ENCODE results near the gene CRADD.

Gene CRADD

DNA sequence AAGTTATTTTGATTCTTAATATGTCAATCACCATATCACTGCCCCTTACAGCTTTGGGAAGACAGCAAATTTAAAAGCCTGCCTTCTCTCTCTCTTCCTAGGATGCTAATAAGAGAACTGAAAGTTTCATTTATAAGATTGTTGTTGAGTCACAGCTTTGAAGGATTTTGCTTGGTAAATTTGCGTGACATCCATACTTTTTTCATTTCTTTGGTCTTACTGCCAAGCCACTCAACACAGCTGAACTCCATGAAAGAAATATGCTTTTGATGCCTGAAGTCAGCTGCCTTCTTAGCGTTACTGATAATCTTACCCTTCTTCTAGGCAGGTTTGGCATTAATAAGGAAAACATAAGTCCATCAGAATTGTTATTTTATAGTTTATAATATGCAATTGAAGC, 155.0 kb downstream of the CRADD start:
- Histone ChIP-seq H3K9ac (ENCODE audit: low read depth, low read length) (no peak overlapping the region), H3K4me1 (ENCODE audit: insufficient read depth, low read length) (peaks cover 7% of the 10 kb centered on the region; the same call in 1 of the 2 replicates), H3K9me3 (ENCODE audit: insufficient read depth, low read depth, low read length) (no peaks in the 10 kb centered on the region), H3K4me3 (ENCODE audit: low read length) (no peak overlapping the region), H3K36me3 (ENCODE audit: insufficient read depth, low read length) (no peaks in the 10 kb centered on the region), H3K27me3 (ENCODE audit: insufficient read depth, low read length) (no peaks in the 10 kb centered on the region), H3K27ac (ENCODE audit: low read depth, low read length) (no peak overlapping the region)
- WGBS: 100% methylated on average over 2 of the region's 2 CpGs

DNA sequence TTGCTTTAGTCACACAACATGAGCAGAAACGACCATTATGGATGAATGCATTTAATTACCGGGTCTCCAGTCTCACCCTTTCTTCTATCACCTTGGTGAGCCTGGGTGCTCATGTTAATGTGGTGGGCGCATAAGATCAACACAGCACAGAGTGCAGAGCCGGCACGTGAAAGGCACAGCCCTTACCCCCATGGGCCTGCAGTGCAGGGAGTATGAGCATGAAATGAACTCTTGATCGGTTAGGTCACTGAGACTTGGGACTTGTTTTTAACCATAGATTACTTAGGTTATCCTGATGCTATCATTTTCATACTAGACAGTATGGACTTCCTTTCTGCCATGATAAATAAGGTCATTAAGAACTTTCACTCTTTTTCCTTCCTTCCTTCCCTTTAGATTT, 156.8 kb downstream of the CRADD start:
- no peaks in the 10 kb centered on the region for H3K27me3 ChIP-seq (ENCODE audit: insufficient read depth, low read length)
- H3K36me3 ChIP-seq (ENCODE audit: insufficient read depth, low read length): no peaks in the 10 kb centered on the region
- H3K9me3 ChIP-seq (ENCODE audit: insufficient read depth, low read depth, low read length): no peaks in the 10 kb centered on the region
- H3K9ac ChIP-seq (ENCODE audit: low read depth, low read length): no peak overlapping the region
- H3K4me1 ChIP-seq (ENCODE audit: insufficient read depth, low read length): peaks cover 5% of the 10 kb centered on the region; the same call in 1 of the 2 replicates
- no peak overlapping the region for H3K4me3 ChIP-seq (ENCODE audit: low read length)
- H3K27ac ChIP-seq (ENCODE audit: low read depth, low read length): no peak overlapping the region
- 85% methylated on average over 6 of the region's 6 CpGs for WGBS

DNA sequence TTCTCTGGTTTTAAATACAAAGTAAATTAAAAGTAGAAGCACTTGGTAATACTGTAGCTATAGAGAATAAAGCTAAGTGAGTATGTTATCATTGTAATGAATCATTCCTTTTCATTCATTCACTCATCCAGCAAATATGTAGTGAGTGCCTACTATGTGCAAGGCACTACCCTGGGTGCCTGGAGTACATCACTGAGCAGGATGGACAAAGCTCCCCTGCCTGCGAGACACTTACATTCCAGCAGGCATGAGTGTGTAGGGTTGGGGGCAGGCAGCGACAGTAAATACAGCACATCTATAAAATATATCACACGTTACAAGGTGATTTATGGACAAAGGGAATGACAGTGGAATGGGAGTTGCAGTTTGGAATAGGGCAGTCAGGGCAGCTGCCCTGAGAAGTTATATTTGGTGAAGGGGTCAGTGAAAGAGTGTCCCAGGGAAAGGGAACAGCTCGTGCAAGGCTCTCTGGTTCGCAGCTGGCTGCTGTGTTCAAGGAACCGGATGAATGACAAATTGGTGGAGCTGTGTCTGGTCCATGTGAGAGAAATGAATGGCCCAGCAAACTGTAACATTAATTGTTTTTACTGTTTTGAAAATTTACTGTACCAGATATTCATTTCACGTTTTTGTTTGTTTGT, 159.6 kb downstream of the CRADD start:
- no peaks in the 10 kb centered on the region; the same call in 1 of the 2 replicates for H3K4me1 ChIP-seq (ENCODE audit: insufficient read depth, low read length)
- H3K9me3 ChIP-seq (ENCODE audit: insufficient read depth, low read depth, low read length): no peaks in the 10 kb centered on the region
- no peak overlapping the region for H3K27ac ChIP-seq (ENCODE audit: low read depth, low read length)
- H3K4me3 ChIP-seq (ENCODE audit: low read length): no peak overlapping the region
- no peaks in the 10 kb centered on the region for H3K27me3 ChIP-seq (ENCODE audit: insufficient read depth, low read length)
- H3K36me3 ChIP-seq (ENCODE audit: insufficient read depth, low read length): no peaks in the 10 kb centered on the region
- H3K9ac ChIP-seq (ENCODE audit: low read depth, low read length): no peak overlapping the region
- WGBS: 95% methylated on average over 5 of the region's 7 CpGs

DNA sequence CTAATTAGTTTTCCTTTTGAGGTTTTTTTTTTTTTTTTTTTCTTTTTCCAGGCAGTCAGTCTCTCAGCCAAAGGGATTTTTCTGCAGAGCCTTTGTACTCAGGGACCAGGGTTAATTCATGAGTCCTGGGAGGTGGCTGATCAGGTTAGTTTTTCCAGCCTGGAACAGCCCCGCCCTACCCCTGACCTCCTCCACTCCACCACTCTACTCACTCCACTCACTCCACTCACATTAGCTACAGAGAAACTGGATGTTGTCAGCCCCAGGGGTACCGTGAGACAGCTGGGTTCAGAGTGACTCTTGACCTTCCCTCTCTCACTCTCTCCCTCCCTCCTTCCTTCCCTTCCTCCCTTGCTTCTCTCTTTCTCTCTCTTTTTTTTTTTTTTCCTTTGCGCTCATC, 161.0 kb downstream of the CRADD start:
- H3K36me3 ChIP-seq (ENCODE audit: insufficient read depth, low read length): no peaks in the 10 kb centered on the region
- H3K4me1 ChIP-seq (ENCODE audit: insufficient read depth, low read length): no peaks in the 10 kb centered on the region; the same call in 1 of the 2 replicates
- H3K9me3 ChIP-seq (ENCODE audit: insufficient read depth, low read depth, low read length): no peaks in the 10 kb centered on the region
- 87% methylated on average over 3 of the region's 3 CpGs for WGBS
- H3K27ac ChIP-seq (ENCODE audit: low read depth, low read length): no peak overlapping the region
- no peak overlapping the region for H3K9ac ChIP-seq (ENCODE audit: low read depth, low read length)
- no peaks in the 10 kb centered on the region for H3K27me3 ChIP-seq (ENCODE audit: insufficient read depth, low read length)
- H3K4me3 ChIP-seq (ENCODE audit: low read length): no peak overlapping the region

DNA sequence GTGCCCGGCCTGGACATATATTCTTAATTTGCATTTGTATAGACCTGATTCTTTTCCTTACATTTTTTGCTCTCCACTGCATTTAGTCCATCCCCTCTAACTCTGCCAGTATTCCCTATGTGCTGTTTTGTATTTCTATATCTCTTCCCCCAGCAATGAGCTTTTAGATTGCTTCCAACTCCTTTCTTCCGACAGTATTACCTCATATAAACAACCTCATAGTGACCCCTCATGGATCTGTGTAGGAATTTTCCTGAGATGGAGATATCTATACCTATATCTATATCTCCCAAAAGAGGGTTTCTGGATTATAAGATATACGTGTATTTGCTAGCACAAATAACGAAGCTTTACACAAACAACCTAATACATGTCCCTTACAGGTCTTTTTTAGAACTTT, 161.9 kb downstream of the CRADD start:
- H3K4me3 ChIP-seq (ENCODE audit: low read length): no peak overlapping the region
- no peaks in the 10 kb centered on the region; the same call in 1 of the 2 replicates for H3K4me1 ChIP-seq (ENCODE audit: insufficient read depth, low read length)
- H3K27ac ChIP-seq (ENCODE audit: low read depth, low read length): no peak overlapping the region
- no peak overlapping the region for H3K9ac ChIP-seq (ENCODE audit: low read depth, low read length)
- H3K27me3 ChIP-seq (ENCODE audit: insufficient read depth, low read length): no peaks in the 10 kb centered on the region
- WGBS: 90% methylated on average over 4 of the region's 4 CpGs
- no peaks in the 10 kb centered on the region for H3K9me3 ChIP-seq (ENCODE audit: insufficient read depth, low read depth, low read length)
- H3K36me3 ChIP-seq (ENCODE audit: insufficient read depth, low read length): no peaks in the 10 kb centered on the region

DNA sequence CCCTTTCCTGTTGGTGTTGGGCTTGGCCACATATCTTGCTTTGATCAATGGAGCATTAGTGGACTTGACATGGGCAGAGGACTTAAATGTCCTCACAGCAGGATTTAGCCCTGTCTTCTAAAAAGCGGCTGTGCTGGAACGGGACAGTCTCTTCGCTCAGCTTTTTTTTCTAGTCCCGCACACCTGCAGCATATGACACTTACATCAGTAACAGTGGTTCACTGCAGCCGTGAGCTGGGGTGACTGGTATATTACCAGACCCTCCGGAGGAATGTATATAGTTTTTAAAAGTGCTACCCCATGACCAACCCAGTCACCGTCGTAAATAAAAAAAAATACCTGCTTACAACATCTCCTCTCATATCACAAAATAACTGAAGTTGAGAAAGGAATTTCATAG, 164.5 kb downstream of the CRADD start:
- no peak overlapping the region for H3K9ac ChIP-seq (ENCODE audit: low read depth, low read length)
- no peak overlapping the region for H3K27ac ChIP-seq (ENCODE audit: low read depth, low read length)
- no peaks in the 10 kb centered on the region for H3K27me3 ChIP-seq (ENCODE audit: insufficient read depth, low read length)
- H3K36me3 ChIP-seq (ENCODE audit: insufficient read depth, low read length): no peaks in the 10 kb centered on the region
- 93% methylated on average over 8 of the region's 8 CpGs for WGBS
- no peaks in the 10 kb centered on the region for H3K9me3 ChIP-seq (ENCODE audit: insufficient read depth, low read depth, low read length)
- H3K4me1 ChIP-seq (ENCODE audit: insufficient read depth, low read length): no peaks in the 10 kb centered on the region; the same call in 1 of the 2 replicates
- no peak overlapping the region for H3K4me3 ChIP-seq (ENCODE audit: low read length)

DNA sequence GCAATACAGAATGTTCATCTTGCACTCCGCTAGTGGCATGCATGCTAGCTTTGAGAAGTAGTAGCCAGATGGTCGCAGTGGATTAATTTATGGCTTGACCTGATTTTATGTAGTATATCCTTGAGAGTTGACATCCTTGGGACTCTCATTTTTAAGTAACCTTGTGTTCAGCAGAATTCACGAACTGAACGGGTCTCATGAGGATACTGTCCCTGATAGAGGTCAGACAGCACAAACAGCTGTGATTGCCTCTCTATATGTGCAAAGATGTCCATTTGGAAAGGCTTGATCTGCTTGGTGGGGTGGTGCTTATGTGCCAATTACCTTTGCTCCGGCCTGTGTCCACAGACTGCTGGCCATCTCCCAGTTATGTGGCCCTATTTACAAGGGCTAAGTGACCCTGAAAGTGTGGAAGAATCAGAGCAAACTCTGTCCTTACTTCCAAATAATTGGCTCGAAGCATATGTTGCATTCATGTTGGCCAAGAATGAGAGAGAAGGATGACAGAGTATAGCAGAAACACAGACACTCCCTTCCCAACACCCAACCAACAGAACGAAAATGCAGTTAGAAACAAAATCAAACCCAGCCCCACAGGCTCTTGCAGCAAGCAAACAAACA, 167.1 kb downstream of the CRADD start:
- 91% methylated on average over 7 of the region's 7 CpGs for WGBS
- Histone ChIP-seq H3K36me3 (ENCODE audit: insufficient read depth, low read length) (no peaks in the 10 kb centered on the region), H3K27ac (ENCODE audit: low read depth, low read length) (no peak overlapping the region), H3K4me1 (ENCODE audit: insufficient read depth, low read length) (no peaks in the 10 kb centered on the region; the same call in 1 of the 2 replicates), H3K9ac (ENCODE audit: low read depth, low read length) (no peak overlapping the region), H3K9me3 (ENCODE audit: insufficient read depth, low read depth, low read length) (no peaks in the 10 kb centered on the region), H3K4me3 (ENCODE audit: low read length) (no peak overlapping the region), H3K27me3 (ENCODE audit: insufficient read depth, low read length) (no peaks in the 10 kb centered on the region)

DNA sequence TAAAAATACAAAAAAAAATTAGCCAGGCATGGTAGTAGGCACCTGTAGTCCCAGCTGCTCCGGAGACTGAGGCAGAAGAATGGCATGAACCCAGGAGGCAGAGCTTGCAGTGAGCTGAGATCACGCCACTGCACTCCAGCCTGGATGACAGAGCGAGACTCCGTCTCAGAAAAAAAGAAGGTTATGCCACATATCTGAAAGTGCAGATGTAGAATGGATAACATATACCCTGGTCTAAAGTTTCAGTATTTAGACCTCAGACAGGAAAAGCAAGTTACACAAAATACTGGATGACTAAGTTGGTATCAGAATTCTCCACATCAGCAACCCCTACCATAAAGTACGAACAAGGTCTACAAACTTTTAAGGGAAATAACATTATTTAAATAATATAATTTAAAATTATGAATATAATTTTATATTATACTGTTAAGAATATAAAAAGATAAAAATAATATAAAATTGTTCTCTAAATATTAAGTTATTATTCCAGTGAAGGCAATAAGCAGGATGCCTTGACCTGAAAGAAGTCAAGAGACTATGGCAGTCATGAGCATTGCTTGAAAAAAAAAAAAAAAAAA, 169.9 kb downstream of the CRADD start:
- WGBS: 94% methylated on average over 4 of the region's 5 CpGs
- Histone ChIP-seq H3K4me1 (ENCODE audit: insufficient read depth, low read length) (peaks cover 4% of the 10 kb centered on the region; the same call in 1 of the 2 replicates), H3K36me3 (ENCODE audit: insufficient read depth, low read length) (no peaks in the 10 kb centered on the region)

DNA sequence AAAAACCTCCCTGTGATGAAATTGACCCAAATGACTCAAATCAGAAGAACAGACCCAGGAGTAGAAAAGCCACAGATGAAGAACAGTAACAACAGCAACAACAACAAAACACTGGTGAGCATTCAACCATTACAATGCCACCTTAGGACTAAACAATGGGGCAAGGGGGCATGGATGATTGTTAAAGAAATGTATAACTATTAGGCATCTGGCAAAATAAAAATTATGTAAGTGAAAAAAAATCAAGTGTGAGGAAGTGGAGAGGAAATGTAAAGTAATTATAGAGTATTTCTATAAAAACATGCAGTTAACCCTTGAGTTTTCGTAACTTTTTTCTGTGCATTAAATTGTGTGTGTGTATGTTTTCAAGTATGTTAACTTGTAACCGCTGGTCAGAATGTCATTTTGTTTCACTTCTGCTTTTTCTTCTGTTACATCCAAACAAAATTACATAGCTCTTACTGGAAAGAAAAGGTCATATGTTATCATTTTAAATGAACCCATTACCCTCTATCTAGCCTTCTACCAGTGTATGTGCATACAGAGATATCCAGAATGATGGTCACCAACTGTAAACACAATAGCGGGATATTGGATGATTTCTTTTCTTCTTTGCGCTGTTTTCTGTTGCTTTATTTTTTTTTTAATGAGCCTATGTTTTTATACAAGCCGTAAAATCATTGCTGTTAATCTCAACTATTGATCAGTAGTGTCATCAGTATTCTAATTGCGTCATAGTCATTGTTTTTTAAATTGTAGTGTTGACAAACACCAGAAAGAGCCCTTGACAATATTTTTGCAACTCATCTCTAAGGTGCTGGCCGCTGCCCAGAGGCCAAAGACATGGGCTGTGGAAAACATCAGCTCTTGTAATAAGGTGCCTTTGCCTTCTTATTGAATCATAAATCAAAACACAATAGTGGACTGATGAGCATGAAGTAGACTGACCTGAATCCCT, 170.6 kb downstream of the CRADD start:
- Histone ChIP-seq H3K4me1 (ENCODE audit: insufficient read depth, low read length) (peaks cover 8% of the 10 kb centered on the region; the same call in 1 of the 2 replicates), H3K4me3 (ENCODE audit: low read length) (no peak overlapping the region), H3K36me3 (ENCODE audit: insufficient read depth, low read length) (no peaks in the 10 kb centered on the region), H3K27me3 (ENCODE audit: insufficient read depth, low read length) (no peaks in the 10 kb centered on the region), H3K27ac (ENCODE audit: low read depth, low read length) (no peak overlapping the region), H3K9me3 (ENCODE audit: insufficient read depth, low read depth, low read length) (no peaks in the 10 kb centered on the region), H3K9ac (ENCODE audit: low read depth, low read length) (no peak overlapping the region)
- 92% methylated on average over 6 of the region's 7 CpGs for WGBS

More for the DNA sequence above, 169.9 kb downstream of the CRADD start:
- Histone ChIP-seq H3K27ac (ENCODE audit: low read depth, low read length) (no peak overlapping the region), H3K27me3 (ENCODE audit: insufficient read depth, low read length) (no peaks in the 10 kb centered on the region), H3K4me3 (ENCODE audit: low read length) (no peak overlapping the region), H3K9me3 (ENCODE audit: insufficient read depth, low read depth, low read length) (no peaks in the 10 kb centered on the region), H3K9ac (ENCODE audit: low read depth, low read length) (no peak overlapping the region)

DNA sequence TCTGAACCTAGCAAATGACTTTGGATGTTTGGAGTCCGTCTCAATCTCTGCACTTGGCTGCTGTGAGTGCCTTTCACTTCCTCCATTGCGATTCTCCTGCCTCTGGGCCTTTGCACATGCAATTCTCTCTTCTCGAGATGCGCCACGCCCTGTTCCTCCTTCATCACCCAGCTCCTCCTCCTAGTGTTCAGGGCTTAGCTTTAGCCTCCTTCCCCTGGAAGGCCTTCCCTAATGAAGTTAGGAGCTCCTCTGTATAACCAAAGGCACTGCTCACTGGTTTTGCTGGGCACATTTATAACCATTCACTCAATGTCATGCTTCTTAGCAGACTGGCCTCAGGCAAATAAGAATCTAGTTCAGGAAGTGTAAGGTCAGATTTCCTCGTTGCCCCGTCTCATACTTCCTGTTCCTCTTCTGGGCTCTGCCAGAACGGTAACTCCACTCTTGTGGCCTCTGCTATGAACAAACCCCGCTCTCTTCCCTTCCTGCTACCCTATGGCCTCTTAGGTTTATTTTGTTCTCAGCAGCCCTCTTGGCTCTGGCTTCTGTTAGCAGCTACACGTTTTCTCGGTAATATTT, 171.4 kb downstream of the CRADD start:
- no peak overlapping the region for H3K4me3 ChIP-seq (ENCODE audit: low read length)
- no peak overlapping the region for H3K27ac ChIP-seq (ENCODE audit: low read depth, low read length)

More for the DNA sequence above, 171.4 kb downstream of the CRADD start:
- H3K9me3 ChIP-seq (ENCODE audit: insufficient read depth, low read depth, low read length): no peaks in the 10 kb centered on the region
- peaks cover 8% of the 10 kb centered on the region; the same call in 1 of the 2 replicates for H3K4me1 ChIP-seq (ENCODE audit: insufficient read depth, low read length)
- H3K36me3 ChIP-seq (ENCODE audit: insufficient read depth, low read length): no peaks in the 10 kb centered on the region
- H3K27me3 ChIP-seq (ENCODE audit: insufficient read depth, low read length): no peaks in the 10 kb centered on the region
- no peak overlapping the region for H3K9ac ChIP-seq (ENCODE audit: low read depth, low read length)
- WGBS: 94% methylated on average over 11 of the region's 11 CpGs
